GM23248 (cell line): ENCODE measurements around the gene RRN3.

ENCODE experiments used
- EZH2 ChIP-seq: fragments of 200-600 bp; sonication (generic); IDR thresholded peaks from 2 replicates; pipeline ENCODE4 v1.6.1; 2018; ENCODE audit warnings: antibody characterized with exemption, mild to moderate bottlenecking; ENCODE audit not compliant: insufficient read depth, poor library complexity, severe bottlenecking
- EZH2phosphoT487 ChIP-seq: fragments of 200-600 bp; sonication (generic); IDR thresholded peaks from 2 replicates; pipeline ENCODE4 v1.6.1; 2018; ENCODE audit warnings: antibody characterized with exemption, moderate library complexity, mild to moderate bottlenecking, low read depth; ENCODE audit not compliant: insufficient read depth

DNA sequence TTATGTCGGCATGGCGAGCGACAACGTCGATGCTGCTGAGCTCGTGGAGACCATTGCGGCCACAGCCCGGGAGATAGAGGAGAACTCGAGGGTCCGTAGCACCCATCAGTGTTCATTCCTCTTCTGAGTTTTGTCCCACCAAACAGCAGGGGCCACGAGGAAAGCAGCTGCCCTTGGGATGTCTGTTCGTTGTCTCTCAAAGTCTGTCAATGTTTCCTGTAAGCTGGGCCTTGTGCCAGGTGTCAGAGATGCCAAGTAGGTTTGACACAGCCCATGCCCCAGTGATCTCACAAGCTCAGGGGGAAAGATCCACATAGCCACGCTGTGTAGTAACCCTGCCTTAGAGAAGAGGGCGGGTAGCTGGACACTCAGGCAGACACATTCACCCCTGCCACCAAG is 60.8 kb downstream of the RRN3 start:
- TF ChIP-seq EZH2 (no peak), EZH2phosphoT487 (no peak)
